HCT116 (cell line): ENCODE results near the gene RNASEH2B.

Experiments
- POLR2AphosphoS5 ChIP-seq: IDR thresholded peaks from 2 replicates; pipeline ENCODE4 v1.6.1; 2011; ENCODE audit warnings: mild to moderate bottlenecking, low read depth, low read length, moderate library complexity
- RAD21 ChIP-seq: IDR thresholded peaks from 2 replicates; pipeline ENCODE4 v1.6.1; 2012; ENCODE audit warnings: low read depth, mild to moderate bottlenecking
- TCF7L2 ChIP-seq: IDR thresholded peaks from 2 replicates; pipeline ENCODE4 v1.7.0; 2011; ENCODE audit warnings: borderline replicate concordance, inconsistent platforms; ENCODE audit not compliant: insufficient read depth, insufficient read length; ENCODE audit errors: extremely low read depth
- TF ChIP-seq, protein P1 (sequence below), 3 experiments: fragments of 200-600 bp in 1 of 3; sonication (generic) in 1 of 3; IDR thresholded peaks in 2 of 3; conservative IDR thresholded peaks in 1 of 3; 2 replicates each; pipeline ENCODE4 v1.5.1; 2012 to 2017; ENCODE audit warnings: low read depth in 2 of 3, low read length in 2 of 3, antibody characterized with exemption in 1 of 3, borderline replicate concordance in 1 of 3, control low read depth in 1 of 3, mild to moderate bottlenecking in 1 of 3, mixed read lengths in 1 of 3, mixed run types in 1 of 3, moderate library complexity in 1 of 3; ENCODE audit not compliant: insufficient read depth in 1 of 3
- TF ChIP-seq, protein P2 (sequence below): IDR thresholded peaks from 2 replicates; pipeline ENCODE4 v1.6.1; 2012

DNA sequence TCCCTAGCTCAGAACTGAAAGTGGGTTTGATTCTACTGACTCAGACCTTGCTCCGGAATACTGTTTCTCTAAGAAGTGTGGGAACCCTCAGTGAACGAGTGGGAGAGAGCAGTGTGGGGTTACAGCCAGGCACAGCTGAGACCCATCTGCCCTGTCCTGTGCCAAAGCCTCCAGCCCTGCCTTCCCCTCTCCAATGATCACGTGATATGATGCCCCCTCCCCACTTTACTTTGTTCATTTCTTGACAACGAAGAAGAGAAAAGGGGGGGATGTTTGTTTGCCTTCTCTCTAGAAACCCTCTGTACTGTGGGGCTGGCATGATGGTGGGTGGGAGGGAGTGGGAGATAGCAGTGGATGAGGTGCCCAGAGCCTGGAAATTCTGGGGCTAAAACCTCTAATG is 96.0 kb downstream of the RNASEH2B start:
- TF ChIP-seq, protein P1, sequence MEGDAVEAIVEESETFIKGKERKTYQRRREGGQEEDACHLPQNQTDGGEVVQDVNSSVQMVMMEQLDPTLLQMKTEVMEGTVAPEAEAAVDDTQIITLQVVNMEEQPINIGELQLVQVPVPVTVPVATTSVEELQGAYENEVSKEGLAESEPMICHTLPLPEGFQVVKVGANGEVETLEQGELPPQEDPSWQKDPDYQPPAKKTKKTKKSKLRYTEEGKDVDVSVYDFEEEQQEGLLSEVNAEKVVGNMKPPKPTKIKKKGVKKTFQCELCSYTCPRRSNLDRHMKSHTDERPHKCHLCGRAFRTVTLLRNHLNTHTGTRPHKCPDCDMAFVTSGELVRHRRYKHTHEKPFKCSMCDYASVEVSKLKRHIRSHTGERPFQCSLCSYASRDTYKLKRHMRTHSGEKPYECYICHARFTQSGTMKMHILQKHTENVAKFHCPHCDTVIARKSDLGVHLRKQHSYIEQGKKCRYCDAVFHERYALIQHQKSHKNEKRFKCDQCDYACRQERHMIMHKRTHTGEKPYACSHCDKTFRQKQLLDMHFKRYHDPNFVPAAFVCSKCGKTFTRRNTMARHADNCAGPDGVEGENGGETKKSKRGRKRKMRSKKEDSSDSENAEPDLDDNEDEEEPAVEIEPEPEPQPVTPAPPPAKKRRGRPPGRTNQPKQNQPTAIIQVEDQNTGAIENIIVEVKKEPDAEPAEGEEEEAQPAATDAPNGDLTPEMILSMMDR (IDR thresholded peaks at IDR 0.05 in 2 of 3, conservative IDR thresholded peaks at IDR 0.05 in 1 of 3; ENCODE audit: borderline replicate concordance in 1 of 3, insufficient read depth in 1 of 3, low read depth in 2 of 3, low read length in 2 of 3), result no peak
- no peak for TF ChIP-seq RAD21
- TF ChIP-seq TCF7L2, result no peak
- TF ChIP-seq, protein P2, sequence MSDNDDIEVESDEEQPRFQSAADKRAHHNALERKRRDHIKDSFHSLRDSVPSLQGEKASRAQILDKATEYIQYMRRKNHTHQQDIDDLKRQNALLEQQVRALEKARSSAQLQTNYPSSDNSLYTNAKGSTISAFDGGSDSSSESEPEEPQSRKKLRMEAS, result no peak
- TF ChIP-seq POLR2AphosphoS5, result no peak
